DOHH2 (cell line): Measurements from ENCODE around the gene ARHGAP11A.

Experiments
- CTCF ChIP-seq: fragments of 200-600 bp; sonication (generic); IDR thresholded peaks from one replicate; pipeline ENCODE4 v1.5.1; 2014; ENCODE audit warnings: antibody characterized with exemption, mild to moderate bottlenecking, low read depth, low read length; ENCODE audit not compliant: poor library complexity, severe bottlenecking
- EZH2phosphoT487 ChIP-seq: fragments of 200-600 bp; sonication (generic); IDR thresholded peaks from 2 replicates; pipeline ENCODE4 v1.6.1; 2017; ENCODE audit warnings: borderline replicate concordance, mild to moderate bottlenecking, antibody characterized with exemption, low read length, moderate library complexity, mixed read lengths

DNA sequence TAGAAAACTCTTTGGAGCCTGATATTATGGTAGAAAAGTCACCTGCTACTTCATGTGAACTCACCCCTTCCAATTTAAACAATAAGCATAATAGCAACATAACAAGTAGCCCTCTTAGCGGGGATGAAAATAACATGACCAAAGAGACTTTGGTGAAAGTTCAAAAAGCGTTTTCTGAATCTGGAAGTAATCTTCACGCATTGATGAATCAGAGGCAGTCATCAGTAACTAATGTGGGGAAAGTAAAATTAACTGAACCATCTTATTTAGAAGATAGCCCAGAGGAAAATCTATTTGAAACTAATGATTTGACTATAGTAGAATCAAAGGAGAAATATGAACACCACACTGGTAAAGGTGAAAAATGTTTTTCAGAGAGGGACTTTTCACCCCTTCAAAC is 21.1 kb downstream of the ARHGAP11A start:
- no peak for TF ChIP-seq CTCF
- TF ChIP-seq EZH2phosphoT487, result no peak
